Measurements from ENCODE around the gene IL22RA1. TPM values are rescaled to one million over a fixed set of nuclear protein-coding genes. Genes with fewer than 3 reads are reported as not detected.

The IL22RA1 gene
- total and polyA plus RNA-seq, 8 donors = 62.5 to 164 (median 95.3) TPM

GRCh38 chr1:24177161-24177560 lies 34.2 kb upstream of the IL22RA1 start:
- Histone ChIP-seq H3K36me3 (no peaks in the 10 kb centered on the region), H3K4me1 (peaks cover 13 to 30% (median 29%) of the 10 kb centered on the region in 3 donors), H3K27ac (no peak overlapping the region), H3K9me3 (no peaks in the 10 kb centered on the region), H3K4me3 (no peak overlapping the region), H3K27me3 (no peaks in the 10 kb centered on the region)
- no peak for TF ChIP-seq CTCF (IDR thresholded peaks at IDR 0.05)
- WGBS, 2 donors = 94 to 96% methylated on average over 10 of the region's 10 CpGs
- intact Hi-C loops (cut with DNase I) = no loop called here
- FAIRE-seq (no peak), ATAC-seq (no peak), DNase-seq (no peak)

DNA sequence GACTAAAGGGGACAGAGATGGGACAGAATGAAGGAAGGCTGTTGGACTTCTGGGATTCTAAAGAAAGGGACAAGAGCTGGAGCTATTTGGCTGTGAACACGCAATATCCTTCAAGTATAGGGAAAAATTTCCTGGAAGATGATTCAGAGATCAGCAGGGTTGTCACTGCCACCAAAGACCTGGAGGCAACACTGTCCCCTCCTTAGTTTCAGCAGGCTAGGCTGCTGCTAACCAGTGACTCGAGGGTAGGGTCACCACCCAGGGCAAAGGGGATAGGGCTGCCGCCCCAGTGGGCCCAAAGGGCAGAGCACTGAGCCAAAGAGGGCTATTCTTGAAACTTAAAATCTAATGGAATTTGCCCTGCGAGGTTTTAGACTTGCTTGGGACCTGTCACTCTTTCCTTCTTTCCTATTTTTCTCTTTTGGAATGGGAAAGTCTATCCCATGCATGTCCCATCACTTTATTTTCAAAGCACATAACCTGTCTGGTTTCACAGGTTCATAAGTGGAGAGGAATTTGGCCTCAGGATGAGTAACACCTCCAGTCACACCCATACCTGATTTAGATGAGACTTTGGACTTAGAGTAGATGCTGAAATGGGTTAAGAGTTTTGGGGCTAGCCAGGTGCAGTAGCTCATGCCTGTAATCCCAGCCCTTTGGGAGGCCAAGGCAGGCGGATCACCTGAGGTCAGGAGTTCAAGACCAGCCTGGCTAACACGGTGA lies 32.3 kb upstream of the IL22RA1 start:
- no peak for ATAC-seq
- H3K4me1 ChIP-seq = peaks cover 0 to 15% (median 13%) of the 10 kb centered on the region in 3 donors
- no peak for DNase-seq
- H3K36me3 ChIP-seq = no peaks in the 10 kb centered on the region
- no peaks in the 10 kb centered on the region for H3K9me3 ChIP-seq
- H3K27ac ChIP-seq = no peak overlapping the region
- TF ChIP-seq CTCF (IDR thresholded peaks at IDR 0.05) = no peak
- H3K27me3 ChIP-seq = no peaks in the 10 kb centered on the region
- no peak overlapping the region for H3K4me3 ChIP-seq
- FAIRE-seq = no peak
- 95 to 96% methylated on average over 6 of the region's 6 CpGs for WGBS, 2 donors
- intact Hi-C loops (cut with DNase I) = no loop called here

GRCh38 chr1:24173638-24174575 lies 31.0 kb upstream of the IL22RA1 start:
- Histone ChIP-seq H3K4me3 (no peak overlapping the region), H3K27me3 (no peaks in the 10 kb centered on the region), H3K4me1 (peaks cover 0 to 4% (median 3%) of the 10 kb centered on the region in 3 donors), H3K27ac (no peak overlapping the region), H3K9me3 (no peaks in the 10 kb centered on the region), H3K36me3 (no peaks in the 10 kb centered on the region)
- FAIRE-seq (no peak), DNase-seq (no peak), ATAC-seq (no peak)
- intact Hi-C loops (cut with DNase I) = no loop called here
- 65 to 67% methylated on average over 5 of the region's 5 CpGs for WGBS, 2 donors
- TF ChIP-seq CTCF (IDR thresholded peaks at IDR 0.05) = no peak

DNA sequence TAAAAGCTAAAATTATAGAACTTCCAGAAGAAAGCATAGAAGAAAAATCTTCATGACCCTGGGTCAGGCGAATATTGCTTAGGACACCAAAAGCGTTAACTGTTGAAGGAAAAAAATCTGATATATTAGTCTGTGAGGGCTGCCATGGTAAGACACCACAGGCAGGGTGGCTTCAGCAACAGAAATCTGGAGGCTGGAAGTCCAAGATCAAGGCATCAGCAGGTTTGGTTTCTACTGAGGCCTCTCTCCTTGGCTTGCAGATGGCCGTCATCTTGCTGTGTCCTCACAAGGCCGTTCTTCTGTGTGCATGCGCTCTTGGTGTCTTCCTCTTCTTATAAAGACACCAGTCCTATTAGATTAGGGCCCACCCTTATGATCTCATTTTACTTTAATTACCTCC lies 29.7 kb upstream of the IL22RA1 start:
- Histone ChIP-seq H3K27ac (no peak overlapping the region), H3K9me3 (no peaks in the 10 kb centered on the region), H3K4me1 (no peaks in the 10 kb centered on the region), H3K4me3 (no peak overlapping the region), H3K27me3 (no peaks in the 10 kb centered on the region), H3K36me3 (no peaks in the 10 kb centered on the region)
- FAIRE-seq = no peak
- no peak for TF ChIP-seq CTCF (IDR thresholded peaks at IDR 0.05)
- no peak for DNase-seq
- 95 to 97% methylated on average over 5 of the region's 5 CpGs for WGBS, 2 donors
- intact Hi-C loops (cut with DNase I) = no loop called here
- ATAC-seq = no peak
